Measurements from ENCODE around the gene MACROD2.
"Not testable (repeated sequence)": the region's sequence is repeated elsewhere in the genome, so short reads cannot be mapped to it uniquely, and the experiment has no call there.

The MACROD2 gene

DNA sequence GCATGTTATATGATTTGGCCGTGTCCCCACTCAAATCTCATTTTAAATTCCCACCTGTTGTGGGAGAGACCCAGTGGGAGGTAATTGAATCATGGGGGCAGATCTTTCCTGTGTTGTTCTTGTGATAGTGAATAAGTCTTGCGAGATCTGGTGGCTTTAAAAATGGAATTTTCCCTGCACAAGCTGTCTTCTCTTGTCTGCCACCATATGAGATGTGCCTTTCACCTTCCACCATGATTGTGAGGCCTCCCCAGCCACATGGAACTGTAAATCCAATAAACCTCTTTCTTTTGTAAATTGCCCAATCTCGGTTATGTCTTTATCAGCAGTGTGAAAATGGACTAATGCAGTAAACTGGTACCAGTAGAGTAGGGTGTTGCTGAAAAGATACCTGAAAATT, 986.2 kb downstream of the MACROD2 start:
- DNase-seq = not testable (repeated sequence)

DNA sequence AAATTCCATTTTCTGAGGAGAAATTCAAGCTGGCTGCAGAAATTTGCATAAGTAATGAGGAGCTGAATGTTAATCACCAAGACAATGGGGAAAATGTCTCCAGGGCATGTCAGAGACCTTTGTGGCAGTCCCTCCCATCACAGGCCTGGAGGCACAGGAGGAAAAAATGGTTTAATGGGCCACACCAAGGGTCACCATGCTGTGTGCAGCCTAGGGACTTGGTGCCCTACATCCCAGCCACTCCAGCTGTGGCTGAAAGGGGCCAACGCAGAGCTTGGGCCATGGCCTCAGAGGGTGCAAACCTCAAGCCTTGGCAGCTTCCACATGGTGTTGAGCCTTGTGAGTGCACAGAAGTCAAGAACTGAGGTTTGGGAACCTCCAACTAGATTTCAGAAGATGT, 987.0 kb downstream of the MACROD2 start:
- not testable (repeated sequence) for DNase-seq

DNA sequence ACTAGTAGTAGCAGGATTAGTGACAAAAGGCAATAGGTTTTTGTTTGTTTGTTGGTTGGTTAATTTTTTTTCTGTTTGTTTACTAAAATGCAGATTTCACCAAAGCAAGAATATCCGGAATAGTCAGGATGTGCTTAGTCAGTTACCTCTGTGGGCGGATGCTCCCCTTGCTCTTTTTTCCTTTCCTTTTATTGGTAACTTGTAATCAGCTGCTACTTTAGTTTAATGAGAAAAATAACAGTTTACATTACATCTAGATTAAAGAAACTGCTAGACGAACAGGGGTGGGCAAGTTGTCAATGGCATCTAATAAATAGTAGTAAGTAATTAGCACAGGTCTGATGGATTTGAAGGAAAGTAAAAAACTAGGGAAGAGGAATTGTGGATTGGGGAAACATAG, 989.0 kb downstream of the MACROD2 start:
- DNase-seq = no peak

DNA sequence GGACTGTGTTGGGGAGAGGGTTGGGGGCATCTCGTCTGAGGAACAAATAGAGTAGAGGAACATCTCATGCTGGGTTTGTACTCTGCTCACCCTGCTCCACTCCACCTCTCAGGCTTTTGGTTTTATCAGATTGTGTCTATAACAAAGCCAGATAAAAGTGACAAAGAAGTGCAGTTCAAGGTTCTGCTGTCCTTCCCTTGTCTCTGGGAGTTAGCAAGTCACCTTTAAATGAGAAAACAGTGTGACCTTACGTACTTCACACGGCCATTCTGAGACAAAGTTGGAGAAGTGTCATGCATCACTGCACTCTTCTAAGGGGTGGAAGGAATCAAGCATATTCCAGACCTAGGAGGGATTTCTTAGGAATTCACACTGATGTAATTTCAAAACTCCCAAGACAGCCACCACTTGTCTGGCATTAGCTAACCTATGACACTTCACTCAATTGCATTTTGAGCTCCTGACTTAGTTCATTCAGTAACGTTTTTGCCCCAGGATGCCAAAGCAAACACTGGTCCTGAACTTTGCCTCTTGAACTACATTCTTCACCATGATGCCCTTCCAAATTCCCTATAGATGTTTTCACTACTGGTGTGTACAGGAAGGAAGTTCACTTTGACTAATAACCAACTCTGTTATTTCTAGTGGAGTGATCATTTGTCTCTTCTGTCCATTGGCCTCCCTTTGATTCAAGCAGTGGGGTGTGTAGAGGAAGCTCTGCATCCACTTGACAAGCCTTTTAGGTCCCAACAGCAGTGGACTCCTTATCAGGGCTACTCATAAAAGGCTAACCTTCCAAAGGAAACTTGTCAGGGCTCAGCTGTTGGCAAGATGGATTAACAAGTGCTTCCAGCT, 989.7 kb downstream of the MACROD2 start:
- no peak for DNase-seq

DNA sequence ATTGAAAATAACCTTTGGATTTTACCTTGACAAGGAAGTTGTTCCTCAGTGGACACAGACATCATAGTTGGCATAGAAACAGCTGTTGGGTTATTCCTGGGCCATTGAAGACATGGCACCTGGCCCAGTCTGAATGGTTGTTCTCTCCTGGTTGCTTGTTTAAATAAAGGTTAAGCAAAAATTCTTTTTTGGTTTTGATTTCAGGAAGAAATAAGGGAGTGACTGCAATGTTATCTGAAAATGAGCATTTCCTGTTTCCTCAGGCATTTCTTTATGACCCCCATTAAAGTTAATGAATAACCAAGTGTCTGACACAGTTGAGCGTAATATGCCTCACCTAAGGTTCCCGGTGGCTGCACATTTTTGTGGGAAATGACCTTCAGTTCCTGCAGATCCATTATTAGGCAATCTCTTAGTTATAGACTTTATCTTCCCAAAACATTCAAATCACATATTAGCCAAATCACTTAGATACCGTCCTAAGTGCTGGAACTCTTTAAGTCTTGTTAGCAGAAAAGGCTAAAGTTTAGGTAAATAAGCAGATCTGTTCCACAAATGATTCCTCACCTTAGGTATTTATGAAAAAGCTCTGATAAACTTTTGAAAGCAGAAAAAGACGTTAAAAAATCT, 990.8 kb downstream of the MACROD2 start:
- DNase-seq = no peak

DNA sequence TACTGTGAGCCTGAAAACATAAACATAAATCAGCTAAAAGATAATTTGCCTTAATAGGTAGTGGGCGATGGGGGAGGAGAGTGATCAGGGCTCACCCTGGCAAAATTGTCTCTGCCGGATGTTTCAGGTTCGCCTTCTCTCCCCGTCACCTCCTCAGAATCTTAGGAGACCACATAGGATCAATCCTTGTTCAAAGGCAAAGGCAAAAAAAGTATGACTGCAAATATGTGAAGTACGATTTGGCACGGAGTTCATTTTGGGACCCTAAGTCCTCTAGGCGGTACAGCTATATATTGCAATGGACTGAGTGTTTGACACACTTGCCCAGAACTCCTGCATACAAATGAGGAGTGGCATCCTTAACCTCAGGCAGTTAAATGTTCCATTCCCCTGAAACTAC, 991.3 kb downstream of the MACROD2 start:
- DNase-seq = no peak

DNA sequence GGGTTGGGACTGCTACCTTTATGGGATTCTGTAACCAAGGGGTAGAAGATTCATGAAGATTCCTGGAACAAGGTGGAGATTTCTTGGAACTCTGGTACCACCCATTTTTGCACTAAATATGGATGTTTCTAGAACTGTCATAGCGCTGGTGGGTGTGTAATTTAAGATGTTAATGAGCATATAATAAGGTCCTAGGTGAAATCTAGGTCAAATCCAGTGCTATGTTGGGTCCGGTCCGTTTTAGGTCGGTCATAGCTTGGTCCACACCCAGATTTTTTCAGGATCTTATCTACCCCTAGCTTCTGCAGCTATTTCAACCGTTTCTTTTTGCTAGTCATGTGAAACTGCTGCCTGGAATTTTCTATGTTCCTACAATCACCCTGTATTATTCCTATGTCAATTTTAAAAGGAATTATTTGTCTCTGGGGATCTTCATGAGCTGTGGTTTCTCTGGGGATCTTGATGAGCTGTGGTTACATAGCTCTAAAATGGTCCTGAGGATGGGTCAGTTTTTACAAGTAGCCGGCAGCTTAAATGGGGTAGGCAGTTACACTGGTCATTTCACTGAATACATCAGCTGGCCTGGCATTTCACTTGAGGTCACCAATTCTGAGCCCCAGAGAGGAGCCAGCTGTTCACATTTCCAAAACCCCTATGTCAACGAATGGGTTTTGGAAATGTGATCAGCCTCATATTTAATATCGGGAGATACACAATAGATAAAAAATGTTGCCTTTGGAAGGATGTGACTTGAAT, 994.4 kb downstream of the MACROD2 start:
- no peak for DNase-seq

DNA sequence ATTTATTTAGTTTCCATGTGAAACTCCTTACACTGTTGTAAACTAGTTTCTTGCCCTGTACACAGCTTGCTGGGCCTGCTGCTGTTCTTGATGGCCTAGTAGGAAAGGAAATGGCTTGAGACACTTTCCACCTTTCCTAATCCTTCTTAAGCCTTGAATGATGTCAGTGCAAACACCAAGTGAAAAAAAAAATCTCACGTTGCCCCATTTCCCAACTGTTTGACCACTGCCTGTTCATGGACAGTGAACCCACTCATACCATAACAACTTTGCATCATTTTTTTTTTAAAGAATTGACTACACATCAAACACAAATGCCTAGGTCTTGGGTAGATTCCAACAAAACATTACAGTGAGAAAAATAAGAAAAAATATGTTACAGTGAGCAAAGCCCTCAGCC, 995.7 kb downstream of the MACROD2 start:
- DNase-seq = no peak

DNA sequence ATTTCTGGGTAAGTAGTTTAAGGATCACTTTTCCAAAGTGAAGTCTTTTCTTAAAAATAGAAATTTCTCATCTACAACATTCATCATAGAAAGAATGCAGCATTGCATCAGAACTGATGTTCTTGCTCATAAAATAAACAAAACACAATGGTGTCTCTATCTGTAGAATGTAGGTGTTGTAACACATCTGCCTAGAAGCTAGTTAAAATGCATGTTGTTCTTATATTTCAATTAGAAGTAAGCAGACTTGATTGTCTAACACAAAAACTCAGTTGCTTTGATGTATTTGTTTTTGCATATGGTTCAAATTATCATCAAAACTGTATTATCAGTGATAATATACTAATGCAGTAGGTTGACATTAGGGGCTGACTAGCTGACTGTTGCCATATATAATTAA, 996.8 kb downstream of the MACROD2 start:
- no peak for DNase-seq

DNA sequence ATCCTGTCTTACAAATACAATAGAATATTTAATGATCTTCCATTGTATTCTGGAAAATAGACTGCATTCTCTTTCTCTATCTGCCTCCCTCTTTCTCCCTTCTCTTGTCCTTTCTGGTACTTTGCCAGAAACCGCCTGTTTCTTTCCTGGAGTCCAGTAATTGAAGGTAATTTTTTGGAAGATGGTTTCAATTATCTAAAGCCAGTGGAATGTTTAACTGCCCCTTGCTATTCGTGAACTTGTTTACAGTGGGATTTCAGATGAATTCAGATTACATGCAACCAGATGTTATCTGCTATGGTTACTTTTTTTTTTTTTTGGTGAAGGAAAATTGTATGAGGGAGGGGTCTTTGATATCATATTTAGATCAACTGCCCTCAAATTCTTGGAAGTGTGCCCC, 997.6 kb downstream of the MACROD2 start:
- no peak for DNase-seq

DNA sequence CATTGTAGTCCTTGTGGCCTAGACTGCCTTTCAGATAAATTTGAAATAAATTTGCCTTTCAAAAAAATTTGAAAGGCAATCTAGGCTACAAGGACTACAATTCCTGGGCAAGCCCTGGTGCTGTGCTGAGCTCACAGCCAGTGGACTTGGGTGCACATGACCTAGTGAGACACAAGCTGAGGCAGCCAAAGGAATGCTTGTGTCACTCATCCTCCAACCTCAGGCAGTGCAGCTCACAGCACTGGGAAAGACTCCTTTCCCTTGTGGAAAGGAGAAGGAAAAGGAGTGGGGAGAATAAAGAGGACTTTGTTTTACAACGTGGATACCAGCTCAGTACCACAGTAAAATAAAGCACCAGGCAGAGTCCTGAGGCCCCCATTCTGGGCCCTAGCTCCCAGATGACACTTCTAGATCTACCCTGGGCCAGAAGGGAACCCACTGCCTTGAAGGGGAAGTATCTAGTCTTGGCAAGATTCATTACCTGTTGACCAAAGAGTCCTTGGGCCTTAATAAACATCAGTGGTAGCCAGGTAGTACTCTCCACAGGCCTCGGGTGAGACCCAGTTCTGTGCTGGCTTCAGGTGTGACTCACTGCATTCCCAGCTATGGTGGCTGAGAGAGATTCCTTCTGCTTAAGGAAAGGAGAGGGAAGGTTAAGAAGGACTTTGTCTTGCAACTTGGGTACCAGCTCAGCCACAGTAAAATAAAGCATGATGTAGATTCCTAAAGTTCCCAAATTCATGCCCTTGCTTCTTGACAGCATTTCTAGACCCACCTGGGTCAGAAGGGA, 1001.8 kb downstream of the MACROD2 start:
- DNase-seq = no peak

DNA sequence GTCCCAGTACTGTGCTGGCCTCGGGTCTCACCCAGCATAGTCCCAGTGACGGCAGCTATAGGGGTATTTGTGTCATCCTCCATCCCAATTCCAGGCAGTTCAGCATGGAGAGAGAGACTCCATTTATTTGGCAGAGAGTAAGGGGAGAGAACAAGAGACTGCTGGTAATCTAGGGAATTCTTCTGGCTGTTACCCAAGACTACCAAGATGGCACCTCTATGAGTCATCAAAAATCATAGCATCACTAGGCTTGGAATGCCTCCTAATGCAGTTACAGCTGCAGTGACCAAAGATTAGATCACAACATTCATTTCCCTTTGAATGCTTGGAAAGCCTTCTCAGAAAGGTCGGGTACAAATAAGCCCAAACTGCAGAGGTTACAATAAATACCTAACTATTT, 1002.5 kb downstream of the MACROD2 start:
- no peak for DNase-seq

DNA sequence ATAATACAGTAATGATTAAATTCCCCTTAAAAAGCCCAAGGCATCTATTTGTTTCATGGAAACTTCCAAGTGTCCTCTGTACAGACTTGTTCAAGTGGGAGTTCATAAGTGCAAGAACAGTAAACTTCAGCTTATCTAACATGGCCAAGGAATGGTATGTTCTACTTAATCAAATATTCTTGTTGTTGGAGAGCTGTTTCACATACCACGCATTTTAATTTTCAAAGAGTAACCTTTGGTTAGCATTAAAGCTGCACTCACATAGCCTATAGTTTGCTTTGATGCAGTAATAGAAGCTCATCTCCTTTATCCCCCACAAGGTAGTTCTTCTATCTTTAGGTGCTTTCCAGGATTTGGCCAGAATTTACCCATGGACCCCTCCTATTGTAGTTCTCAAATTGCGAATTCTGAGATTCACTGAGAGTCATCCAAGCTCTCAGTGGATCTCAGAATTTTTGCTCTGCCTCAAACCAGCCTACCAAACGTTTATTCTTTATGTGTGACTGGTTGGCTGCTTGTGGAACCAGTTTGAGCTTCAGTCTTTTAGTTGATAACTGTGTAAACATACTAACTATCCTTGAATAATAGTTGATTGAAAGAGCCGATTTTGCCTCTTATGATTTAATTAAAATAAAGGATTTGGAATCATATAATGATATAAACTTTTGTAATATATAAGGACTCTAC, 1010.1 kb downstream of the MACROD2 start:
- no peak for DNase-seq

DNA sequence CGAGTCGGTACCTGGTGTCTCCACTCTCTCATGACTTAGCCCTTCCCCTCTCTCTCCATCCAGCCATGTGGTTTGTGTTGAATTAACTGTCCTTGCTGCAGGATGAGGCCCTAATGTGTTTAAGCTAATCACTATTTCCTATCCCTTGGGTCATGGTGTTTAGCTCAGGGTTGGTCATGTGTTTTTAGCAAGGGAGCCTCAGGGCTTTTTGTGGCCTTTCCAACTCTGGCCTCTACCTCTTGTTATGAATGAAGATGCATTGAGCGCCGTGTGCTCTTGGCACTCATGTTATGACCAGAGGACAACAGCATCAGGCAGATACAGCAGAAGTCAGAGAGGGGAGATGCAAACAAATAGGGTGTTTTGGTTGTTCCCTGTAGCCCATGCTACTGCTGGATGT, 1016.3 kb downstream of the MACROD2 start:
- no peak for DNase-seq

DNA sequence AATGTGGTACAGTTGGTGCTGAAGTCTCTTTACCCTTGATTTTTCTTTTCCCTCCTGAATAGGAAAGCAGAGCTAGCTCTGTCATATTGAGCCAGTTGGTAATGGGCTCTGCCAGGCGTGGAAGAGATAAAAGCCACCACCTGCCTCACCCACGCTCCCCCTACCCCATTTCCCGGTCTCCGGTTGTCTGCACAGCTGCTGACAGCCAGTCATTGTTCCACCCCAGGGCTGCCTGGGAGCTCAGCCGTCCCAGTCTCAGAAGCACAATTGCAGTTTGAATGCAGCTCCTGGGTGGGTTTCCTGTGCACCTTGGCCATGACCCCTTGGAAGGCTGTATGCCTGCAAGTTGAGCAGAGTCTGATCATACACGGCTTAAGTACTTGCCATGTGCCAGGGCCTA, 1017.2 kb downstream of the MACROD2 start:
- DNase-seq = no peak

DNA sequence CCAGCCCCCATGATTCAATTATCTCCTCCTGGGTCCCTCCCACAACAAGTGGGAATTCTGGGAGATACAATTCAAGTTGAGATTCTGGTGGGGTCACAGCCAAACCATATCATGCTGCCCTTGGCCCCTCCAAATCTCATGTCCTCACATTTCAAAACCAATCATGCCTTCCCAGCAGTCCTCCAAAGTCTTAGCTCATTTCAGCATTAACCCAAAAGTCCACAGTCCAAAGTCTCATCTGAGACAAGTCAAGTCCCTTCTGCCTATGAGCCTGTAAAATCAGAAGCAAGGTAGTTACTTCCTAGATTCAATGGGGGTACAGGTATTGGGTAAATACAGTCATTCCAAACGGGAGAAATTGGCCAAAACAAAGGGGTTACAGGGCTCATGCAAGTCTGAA, 1021.6 kb downstream of the MACROD2 start:
- not testable (repeated sequence) for DNase-seq

DNA sequence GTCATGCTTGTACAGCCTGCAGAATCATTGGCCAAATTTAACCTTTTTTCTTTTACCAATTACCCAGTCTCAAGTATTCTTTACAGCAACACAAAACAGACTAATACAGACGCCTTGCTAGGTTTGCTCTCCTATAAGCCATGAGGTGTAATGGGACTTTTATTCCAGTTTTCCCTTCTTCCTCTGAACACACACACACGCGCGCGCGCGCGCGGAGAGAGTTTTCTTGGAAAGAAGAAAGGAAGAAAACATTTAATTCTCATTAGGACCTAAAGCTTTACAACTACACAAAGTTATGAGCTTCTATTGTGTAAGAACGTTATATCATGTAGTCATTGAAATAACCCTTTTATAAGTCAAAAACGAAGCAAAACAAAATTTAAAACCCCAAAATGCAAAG, 1023.6 kb downstream of the MACROD2 start:
- no peak for DNase-seq

DNA sequence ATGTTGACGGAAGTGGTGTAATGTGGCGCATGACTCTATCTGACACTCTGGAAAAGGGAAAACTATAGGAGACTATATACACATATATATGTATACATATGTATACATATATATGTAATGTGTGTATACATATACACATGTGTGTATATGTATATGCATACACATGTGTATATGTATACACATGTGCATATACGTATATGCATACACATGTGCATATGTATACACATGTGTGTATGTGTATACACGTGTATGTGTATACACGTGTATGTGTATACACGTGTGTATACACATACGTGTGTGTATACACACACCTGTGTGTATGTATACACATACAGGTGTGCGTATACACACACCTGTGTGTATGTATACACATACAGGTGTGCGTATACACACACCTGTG, 1025.5 kb downstream of the MACROD2 start:
- no peak for DNase-seq

DNA sequence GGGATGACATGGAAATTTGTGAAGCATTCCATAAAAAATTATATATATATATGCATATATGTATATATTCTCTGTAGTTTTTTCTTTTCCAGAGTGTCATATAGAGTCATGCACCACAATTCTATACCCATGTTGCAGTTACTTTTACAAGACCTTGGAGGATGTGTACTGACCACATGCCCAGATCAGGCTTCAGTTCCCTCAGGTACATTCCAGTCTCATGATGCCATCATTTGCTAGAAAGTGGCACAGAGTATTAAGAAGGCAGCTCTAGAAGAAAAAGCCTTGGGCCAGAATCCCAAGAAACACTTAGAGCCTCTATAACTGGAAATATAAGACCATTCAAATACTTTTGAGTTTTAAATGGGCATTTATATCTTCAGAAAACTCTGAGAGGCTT, 1027.6 kb downstream of the MACROD2 start:
- no peak for DNase-seq

DNA sequence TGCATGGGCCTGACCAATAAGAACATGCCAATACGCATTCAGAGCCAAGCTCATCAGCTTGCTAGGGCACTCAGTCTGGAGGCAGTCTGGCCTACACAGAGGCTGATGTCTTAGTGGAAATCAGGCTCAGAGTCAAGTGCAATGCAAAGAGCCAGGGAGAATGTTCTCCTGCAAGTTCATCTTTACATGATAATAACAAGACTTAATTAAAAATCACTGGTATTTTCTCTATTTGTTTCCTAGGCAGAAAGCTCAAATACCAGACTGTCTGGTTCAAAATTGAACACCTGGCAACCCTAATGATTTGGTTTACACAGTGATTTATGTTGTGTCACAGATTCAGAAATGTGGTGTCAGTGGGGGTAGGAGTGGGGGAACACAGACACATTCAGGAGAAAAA, 1031.4 kb downstream of the MACROD2 start:
- DNase-seq = no peak

DNA sequence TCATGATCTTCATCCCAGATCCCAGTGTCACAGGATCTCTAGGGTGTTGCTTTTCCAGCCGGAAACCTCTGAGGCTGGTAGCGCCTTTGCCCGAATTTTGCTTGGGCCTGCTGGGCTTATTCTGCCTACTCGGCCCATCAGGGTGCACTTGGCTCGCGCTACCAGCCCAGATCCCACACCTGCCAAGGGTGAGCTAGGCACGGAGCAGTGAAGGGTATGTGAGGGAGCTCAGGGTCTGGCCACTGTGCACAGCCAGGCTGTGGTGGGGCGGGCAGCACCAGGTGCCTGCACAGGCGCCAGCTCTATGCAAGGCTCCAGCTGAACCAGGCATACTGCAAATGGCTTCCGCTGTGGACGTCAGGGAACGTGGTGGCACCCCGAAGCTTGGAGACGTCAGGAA, 1035.5 kb downstream of the MACROD2 start:
- no peak for DNase-seq

DNA sequence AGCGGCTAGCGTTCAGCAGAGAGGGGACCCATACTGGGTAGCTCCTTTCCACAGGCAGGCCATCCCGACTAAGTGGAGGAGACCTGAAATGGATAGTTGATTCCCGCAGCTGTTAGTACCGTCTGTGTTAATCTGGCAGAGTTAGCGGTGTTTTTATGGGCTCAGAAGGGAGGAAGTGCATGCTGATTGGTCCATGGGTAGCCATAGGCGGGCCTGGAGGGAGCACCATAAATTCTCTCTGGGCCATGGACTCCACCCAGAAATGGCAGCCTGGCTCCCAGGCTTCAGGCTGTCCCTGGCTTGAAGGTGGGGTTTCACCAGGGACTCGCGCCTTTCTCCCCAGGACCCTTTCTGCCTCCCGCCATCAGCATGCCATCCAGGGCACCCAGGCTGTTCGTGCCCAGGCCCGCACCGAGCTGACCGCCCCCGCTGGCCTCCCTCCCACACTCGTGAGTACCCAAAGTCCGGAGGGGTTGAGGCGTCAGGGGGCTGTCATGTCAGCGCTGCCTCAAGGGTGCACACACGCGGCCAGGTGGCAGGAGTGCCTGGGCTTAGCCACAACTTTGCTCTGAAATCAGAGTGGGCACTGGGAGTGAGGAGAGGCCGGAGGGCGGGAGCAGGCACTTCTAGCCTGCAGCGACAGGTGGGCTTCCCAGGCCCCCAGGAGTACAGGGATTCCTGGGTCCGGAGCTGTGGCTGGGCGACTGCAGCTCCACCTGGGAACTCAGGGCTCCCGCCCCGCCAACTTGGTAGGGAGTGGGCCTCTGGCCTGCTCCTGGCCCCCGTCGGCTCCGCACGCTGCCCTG, 1036.4 kb downstream of the MACROD2 start:
- no peak for DNase-seq
